Stimulated activated effector memory CD8-positive, alpha-beta T cell treated with anti-CD3 and anti-CD28 coated beads, Interleukin-12 subunit alpha, Interleukin-12 subunit beta, amount 100 ng/mL, for 72 hours (primary cell): ENCODE results near the gene VSNL1.
"Not testable (repeated sequence)": the region's sequence is repeated elsewhere in the genome, so short reads cannot be mapped to it uniquely, and the experiment has no call there.

Source experiments
- ATAC-seq: fragments of 150-1000 bp; cut with Tn5 transposase; 2 replicates; pipeline ENCODE4 v1.10.0; 2021
- DNase-seq, 2 donors: peaks; one replicate each; pipeline ENCODE4 v3.0.0; 2021 to 2022; ENCODE audit warnings: low spot score in 2 of 2
- H3K27ac Mint-ChIP-seq: one replicate; pipeline ENCODE4 v1.8.0; 2022; ENCODE audit warnings: mild to moderate bottlenecking, mixed read lengths
- H3K36me3 Mint-ChIP-seq: one replicate; pipeline ENCODE4 v1.8.0; 2022; ENCODE audit warnings: mild to moderate bottlenecking, mixed read lengths
- H3K4me1 Mint-ChIP-seq: one replicate; pipeline ENCODE4 v1.8.0; 2022; ENCODE audit warnings: mixed read lengths
- H3K4me3 Mint-ChIP-seq: one replicate; pipeline ENCODE4 v1.8.0; 2022; ENCODE audit warnings: mild to moderate bottlenecking, mixed read lengths
- H3K9me3 Mint-ChIP-seq: one replicate; pipeline ENCODE4 v1.8.0; 2022; ENCODE audit warnings: mixed read lengths

The VSNL1 gene

GRCh38 chr2:17557596-17557995 is 17.1 kb downstream of the VSNL1 start:
- no peaks in the 10 kb centered on the region for H3K36me3 Mint-ChIP-seq
- ATAC-seq (no peak), DNase-seq (no peak)
- no peak overlapping the region for H3K4me3 Mint-ChIP-seq
- no peaks in the 10 kb centered on the region for H3K4me1 Mint-ChIP-seq
- H3K27ac Mint-ChIP-seq, result no peak overlapping the region
- H3K9me3 Mint-ChIP-seq, result peaks cover 3% of the 10 kb centered on the region

- H3K27ac Mint-ChIP-seq, result no peak overlapping the region
Observed at GRCh38 chr2:17558053-17558452, 17.6 kb downstream of the VSNL1 start.

GRCh38 chr2:17558878-17559277 is 18.4 kb downstream of the VSNL1 start:
- no peak overlapping the region for H3K4me3 Mint-ChIP-seq
- DNase-seq (no peak), ATAC-seq (no peak)
- H3K9me3 Mint-ChIP-seq, result peaks cover 3% of the 10 kb centered on the region
- no peaks in the 10 kb centered on the region for H3K4me1 Mint-ChIP-seq
- H3K36me3 Mint-ChIP-seq, result no peaks in the 10 kb centered on the region
- no peak overlapping the region for H3K27ac Mint-ChIP-seq

More at GRCh38 chr2:17558053-17558452, 17.6 kb downstream of the VSNL1 start:
- ATAC-seq, result no peak
- Mint-ChIP-seq H3K4me1 (no peaks in the 10 kb centered on the region), H3K9me3 (peaks cover 3% of the 10 kb centered on the region), H3K36me3 (no peaks in the 10 kb centered on the region), H3K4me3 (no peak overlapping the region)
- DNase-seq, result no peak

GRCh38 chr2:17565726-17566125 is 25.2 kb downstream of the VSNL1 start:
- not testable (repeated sequence) for H3K36me3 Mint-ChIP-seq, H3K4me1 Mint-ChIP-seq, H3K9me3 Mint-ChIP-seq, ATAC-seq, H3K27ac Mint-ChIP-seq, DNase-seq, H3K4me3 Mint-ChIP-seq

GRCh38 chr2:17571681-17572080 is 31.2 kb downstream of the VSNL1 start:
- ATAC-seq, result no peak
- Mint-ChIP-seq H3K4me1 (no peaks in the 10 kb centered on the region), H3K36me3 (no peaks in the 10 kb centered on the region), H3K4me3 (no peak overlapping the region), H3K27ac (no peak overlapping the region), H3K9me3 (peaks cover 3% of the 10 kb centered on the region)
- no peak for DNase-seq

- Mint-ChIP-seq H3K4me3 (no peak overlapping the region), H3K4me1 (no peaks in the 10 kb centered on the region), H3K27ac (no peak overlapping the region)
Observed at GRCh38 chr2:17573085-17573803, 32.7 kb downstream of the VSNL1 start.

GRCh38 chr2:17573804-17574175 is 33.3 kb downstream of the VSNL1 start:
- DNase-seq, result no peak
- no peak for ATAC-seq
- Mint-ChIP-seq H3K9me3 (peaks cover 3% of the 10 kb centered on the region), H3K4me1 (no peaks in the 10 kb centered on the region), H3K4me3 (no peak overlapping the region), H3K36me3 (no peaks in the 10 kb centered on the region), H3K27ac (no peak overlapping the region)

More at GRCh38 chr2:17573085-17573803, 32.7 kb downstream of the VSNL1 start:
- no peak for ATAC-seq
- Mint-ChIP-seq H3K9me3 (peaks cover 3% of the 10 kb centered on the region), H3K36me3 (no peaks in the 10 kb centered on the region)
- DNase-seq, result no peak

- no peak for ATAC-seq
- Mint-ChIP-seq H3K27ac (no peak overlapping the region), H3K4me1 (no peaks in the 10 kb centered on the region), H3K9me3 (peaks cover 3% of the 10 kb centered on the region), H3K36me3 (no peaks in the 10 kb centered on the region), H3K4me3 (no peak overlapping the region)
- no peak for DNase-seq
Observed at GRCh38 chr2:17574406-17575073, 34.0 kb downstream of the VSNL1 start.

- DNase-seq (no peak), ATAC-seq (no peak)
- H3K4me1 Mint-ChIP-seq, result no peaks in the 10 kb centered on the region
- H3K9me3 Mint-ChIP-seq, result peaks cover 3% of the 10 kb centered on the region
- no peak overlapping the region for H3K4me3 Mint-ChIP-seq
- H3K27ac Mint-ChIP-seq, result no peak overlapping the region
- H3K36me3 Mint-ChIP-seq, result no peaks in the 10 kb centered on the region
Observed at GRCh38 chr2:17576802-17577201, 36.3 kb downstream of the VSNL1 start.

GRCh38 chr2:17578466-17578928 is 38.0 kb downstream of the VSNL1 start:
- no peak overlapping the region for H3K27ac Mint-ChIP-seq
- peaks cover 3% of the 10 kb centered on the region for H3K9me3 Mint-ChIP-seq
- H3K4me3 Mint-ChIP-seq, result no peak overlapping the region
- no peaks in the 10 kb centered on the region for H3K4me1 Mint-ChIP-seq
- H3K36me3 Mint-ChIP-seq, result no peaks in the 10 kb centered on the region
- DNase-seq (peak in 1 of 2 donors; percentile 13), ATAC-seq (no peak)

GRCh38 chr2:17579605-17580318 is 39.3 kb downstream of the VSNL1 start:
- DNase-seq (peak in 1 of 2 donors; percentile 3), ATAC-seq (no peak)
- no peaks in the 10 kb centered on the region for H3K36me3 Mint-ChIP-seq
- H3K9me3 Mint-ChIP-seq, result peaks cover 2% of the 10 kb centered on the region
- no peaks in the 10 kb centered on the region for H3K4me1 Mint-ChIP-seq
- H3K27ac Mint-ChIP-seq, result no peak overlapping the region
- H3K4me3 Mint-ChIP-seq, result no peak overlapping the region

GRCh38 chr2:17580319-17580715 is 39.8 kb downstream of the VSNL1 start:
- no peak overlapping the region for H3K4me3 Mint-ChIP-seq
- DNase-seq, result no peak
- no peaks in the 10 kb centered on the region for H3K9me3 Mint-ChIP-seq
- H3K36me3 Mint-ChIP-seq, result no peaks in the 10 kb centered on the region
- no peak for ATAC-seq
- H3K27ac Mint-ChIP-seq, result no peak overlapping the region
- no peaks in the 10 kb centered on the region for H3K4me1 Mint-ChIP-seq

- no peaks in the 10 kb centered on the region for H3K36me3 Mint-ChIP-seq
- DNase-seq (peak in 1 of 2 donors; percentile 32), ATAC-seq (no peak)
- H3K9me3 Mint-ChIP-seq, result no peaks in the 10 kb centered on the region
- no peak overlapping the region for H3K4me3 Mint-ChIP-seq
- no peaks in the 10 kb centered on the region for H3K4me1 Mint-ChIP-seq
- H3K27ac Mint-ChIP-seq, result no peak overlapping the region
Observed at GRCh38 chr2:17581831-17582230, 41.3 kb downstream of the VSNL1 start.

- no peaks in the 10 kb centered on the region for H3K4me1 Mint-ChIP-seq
- ATAC-seq (no peak), DNase-seq (peak in 1 of 2 donors; percentile 8)
- no peaks in the 10 kb centered on the region for H3K36me3 Mint-ChIP-seq
- H3K9me3 Mint-ChIP-seq, result no peaks in the 10 kb centered on the region
- no peak overlapping the region for H3K4me3 Mint-ChIP-seq
- no peak overlapping the region for H3K27ac Mint-ChIP-seq
Observed at GRCh38 chr2:17583166-17583565, 42.7 kb downstream of the VSNL1 start.

- DNase-seq, result peak in 1 of 2 donors; percentile 23
- H3K4me1 Mint-ChIP-seq, result no peaks in the 10 kb centered on the region
- H3K36me3 Mint-ChIP-seq, result no peaks in the 10 kb centered on the region
- no peak overlapping the region for H3K4me3 Mint-ChIP-seq
- no peaks in the 10 kb centered on the region for H3K9me3 Mint-ChIP-seq
- ATAC-seq, result no peak
- H3K27ac Mint-ChIP-seq, result no peak overlapping the region
Observed at GRCh38 chr2:17583646-17584045, 43.1 kb downstream of the VSNL1 start.
